HepG2 (cell line): ENCODE results near the gene FAM229A. TPM values are rescaled to one million over a fixed set of nuclear protein-coding genes. Genes with fewer than 3 reads are reported as not detected.

Experiments used
- ADNP ChIP-seq: sonication (generic); formaldehyde crosslinking; IDR thresholded peaks from 2 replicates; pipeline ENCODE4 v1.4.0; 2020; ENCODE audit warnings: missing genetic modification reagents
- AKAP8 ChIP-seq: sonication (generic); formaldehyde crosslinking; IDR thresholded peaks from 2 replicates; pipeline ENCODE4 v1.5.1; 2020; ENCODE audit warnings: mild to moderate bottlenecking, missing genetic modification reagents
- BRCA1 ChIP-seq: sonication (generic); formaldehyde crosslinking; IDR thresholded peaks from 2 replicates; pipeline ENCODE4 v1.4.0; 2020; ENCODE audit warnings: missing genetic modification reagents
- CREM ChIP-seq, 2 experiments: sonication (generic) in 1 of 2; formaldehyde crosslinking in 1 of 2; IDR thresholded peaks; 2 replicates each; pipeline versions ENCODE4 v1.4.0 to v1.6.1; 2016 to 2020; ENCODE audit warnings: antibody characterized with exemption in 1 of 2, mild to moderate bottlenecking in 1 of 2, missing genetic modification reagents in 1 of 2
- EED ChIP-seq: sonication (generic); formaldehyde crosslinking; IDR thresholded peaks from 2 replicates; pipeline ENCODE4 v1.5.0; 2020; ENCODE audit warnings: mild to moderate bottlenecking, missing genetic modification reagents
- ESRRA ChIP-seq: sonication (generic); formaldehyde crosslinking; IDR thresholded peaks from 2 replicates; pipeline ENCODE4 v1.5.1; 2020; ENCODE audit warnings: mild to moderate bottlenecking, low read depth, missing genetic modification reagents
- FOXO1 ChIP-seq: sonication (generic); formaldehyde crosslinking; IDR thresholded peaks from 2 replicates; pipeline ENCODE4 v1.4.0; 2020; ENCODE audit warnings: missing genetic modification reagents
- GABPA ChIP-seq, 2 experiments: IDR thresholded peaks; 2 replicates each; pipeline ENCODE4 v1.6.1; 2011 to 2016; ENCODE audit warnings: low read depth in 2 of 2, low read length in 1 of 2, missing biosample characterization in 1 of 2, missing genetic modification characterization in 1 of 2
- HMG20A ChIP-seq: IDR thresholded peaks from 2 replicates; pipeline ENCODE4 v1.6.1; 2016; ENCODE audit warnings: borderline replicate concordance
- NBN ChIP-seq: fragments of 450-650 bp; conservative IDR thresholded peaks from 2 replicates; pipeline ENCODE4 v1.6.1; 2017
- RCOR2 ChIP-seq: IDR thresholded peaks from 2 replicates; pipeline ENCODE4 v1.6.1; 2016; ENCODE audit warnings: missing biosample characterization, missing genetic modification reagents
- RORA ChIP-seq: sonication (generic); formaldehyde crosslinking; IDR thresholded peaks from 2 replicates; pipeline ENCODE4 v1.5.0; 2020; ENCODE audit warnings: mild to moderate bottlenecking, missing genetic modification reagents, moderate library complexity
- SAFB2 ChIP-seq: sonication (generic); formaldehyde crosslinking; IDR thresholded peaks from 2 replicates; pipeline ENCODE4 v1.5.1; 2020; ENCODE audit warnings: missing genetic modification reagents, low read depth, mild to moderate bottlenecking, borderline replicate concordance
- SMYD3 ChIP-seq: sonication (generic); formaldehyde crosslinking; IDR thresholded peaks from 2 replicates; pipeline ENCODE4 v1.8.1; 2023; ENCODE audit warnings: mild to moderate bottlenecking, missing genetic modification reagents
- SRF ChIP-seq: IDR thresholded peaks from 2 replicates; pipeline ENCODE4 v1.6.1; 2011; ENCODE audit warnings: mild to moderate bottlenecking, low read depth, low read length, moderate library complexity
- ZC3H4 ChIP-seq: sonication (generic); formaldehyde crosslinking; IDR thresholded peaks from 2 replicates; pipeline ENCODE4 v1.4.0; 2020; ENCODE audit warnings: missing genetic modification reagents, borderline replicate concordance
- ZFX ChIP-seq: sonication (generic); formaldehyde crosslinking; IDR thresholded peaks from 2 replicates; pipeline ENCODE4 v1.4.0; 2020; ENCODE audit warnings: mild to moderate bottlenecking, low read depth, missing genetic modification reagents, moderate library complexity
- ZNF124 ChIP-seq: sonication (generic); formaldehyde crosslinking; IDR thresholded peaks from 2 replicates; pipeline ENCODE4 v1.4.0; 2020; ENCODE audit warnings: missing genetic modification reagents
- ZNF232 ChIP-seq: sonication (generic); formaldehyde crosslinking; IDR thresholded peaks from 2 replicates; pipeline ENCODE4 v1.4.0; 2020; ENCODE audit warnings: missing genetic modification reagents, borderline replicate concordance
- ZNF709 ChIP-seq: sonication (generic); formaldehyde crosslinking; IDR thresholded peaks from 2 replicates; pipeline ENCODE4 v1.5.0; 2020; ENCODE audit warnings: mild to moderate bottlenecking, missing genetic modification reagents
- ZNF883 ChIP-seq: sonication (generic); formaldehyde crosslinking; IDR thresholded peaks from 2 replicates; pipeline ENCODE4 v1.5.1; 2020; ENCODE audit warnings: mild to moderate bottlenecking, missing genetic modification reagents; ENCODE audit errors: not compliant biosample characterization
- polyA plus RNA-seq, 8 experiments: library from polyadenylated mRNA; depleted of rRNA in 3 of 8; stranded (reverse) in 7 of 8; unstranded in 1 of 8; fragments of >200 nt; fragmentation: Illumina TruSeq in 4 of 8; extraction: Trizol in 4 of 8; gene quantifications; 2 replicates each; pipeline versions ENCODE4 v1.2.1 to v1.2.3, GENCODE V29; 2011 to 2016; ENCODE audit warnings: low read depth in 4 of 8, missing spikeins in 1 of 8, mixed read lengths in 1 of 8; ENCODE audit not compliant: insufficient read depth in 1 of 8
- total RNA-seq, 5 experiments: library from RNA; depleted of rRNA; stranded (reverse); fragments of >200 nt; fragmentation: Illumina TruSeq; extraction: Trizol; gene quantifications; 2 replicates each; pipeline ENCODE4 v1.2.3, GENCODE V29; 2016; ENCODE audit warnings: low read depth in 1 of 5
- TF ChIP-seq, protein P1 (sequence below): sonication (generic); formaldehyde crosslinking; IDR thresholded peaks from 2 replicates; pipeline ENCODE4 v1.8.0; 2022; ENCODE audit warnings: missing genetic modification reagents, mild to moderate bottlenecking, moderate library complexity, borderline replicate concordance
- TF ChIP-seq, protein P2 (sequence below): sonication (generic); formaldehyde crosslinking; IDR thresholded peaks from 2 replicates; pipeline ENCODE4 v1.8.1; 2023; ENCODE audit warnings: mild to moderate bottlenecking, moderate library complexity, missing genetic modification reagents
- TF ChIP-seq, protein P3 (sequence below): sonication (generic); formaldehyde crosslinking; IDR thresholded peaks from 2 replicates; pipeline ENCODE4 v1.5.0; 2020; ENCODE audit warnings: missing genetic modification reagents, mild to moderate bottlenecking, borderline replicate concordance
- TF ChIP-seq, protein P4 (sequence below): sonication (generic); formaldehyde crosslinking; IDR thresholded peaks from 2 replicates; pipeline ENCODE4 v1.9.0; 2022; ENCODE audit warnings: missing genetic modification reagents, mild to moderate bottlenecking, borderline replicate concordance

Gene FAM229A
- total and polyA plus RNA-seq, 2 of the 13 experiments (the other 11 are each of a cell fraction or from before 2014, with no cell fraction given) = 3.2 to 17.6 TPM

DNA sequence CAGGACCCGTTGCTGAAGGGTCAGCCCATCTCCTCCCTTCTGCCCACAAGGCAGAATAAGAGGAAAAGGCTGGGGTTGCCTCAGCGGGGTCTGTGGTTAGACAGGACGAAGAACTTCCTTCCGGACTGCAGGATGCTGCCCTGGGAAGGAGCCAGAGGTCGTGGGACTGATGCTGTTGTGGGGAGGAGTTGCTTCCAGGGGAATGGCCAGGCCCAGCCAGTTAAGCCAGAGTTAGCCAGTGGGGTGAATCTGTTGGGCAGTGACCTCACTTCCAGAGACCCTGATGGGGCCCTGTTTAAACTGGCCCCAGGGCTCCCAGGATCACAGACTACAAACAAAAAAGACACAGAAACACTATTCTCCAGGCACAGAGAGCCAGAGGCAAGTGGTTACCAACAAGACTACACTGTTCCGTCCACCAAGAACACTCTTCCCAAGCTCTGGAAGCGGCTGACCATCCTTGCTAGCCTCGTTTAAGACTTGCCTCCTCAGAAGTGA lies 13.0 kb downstream of the FAM229A start (continued):
- TF ChIP-seq, protein P1, sequence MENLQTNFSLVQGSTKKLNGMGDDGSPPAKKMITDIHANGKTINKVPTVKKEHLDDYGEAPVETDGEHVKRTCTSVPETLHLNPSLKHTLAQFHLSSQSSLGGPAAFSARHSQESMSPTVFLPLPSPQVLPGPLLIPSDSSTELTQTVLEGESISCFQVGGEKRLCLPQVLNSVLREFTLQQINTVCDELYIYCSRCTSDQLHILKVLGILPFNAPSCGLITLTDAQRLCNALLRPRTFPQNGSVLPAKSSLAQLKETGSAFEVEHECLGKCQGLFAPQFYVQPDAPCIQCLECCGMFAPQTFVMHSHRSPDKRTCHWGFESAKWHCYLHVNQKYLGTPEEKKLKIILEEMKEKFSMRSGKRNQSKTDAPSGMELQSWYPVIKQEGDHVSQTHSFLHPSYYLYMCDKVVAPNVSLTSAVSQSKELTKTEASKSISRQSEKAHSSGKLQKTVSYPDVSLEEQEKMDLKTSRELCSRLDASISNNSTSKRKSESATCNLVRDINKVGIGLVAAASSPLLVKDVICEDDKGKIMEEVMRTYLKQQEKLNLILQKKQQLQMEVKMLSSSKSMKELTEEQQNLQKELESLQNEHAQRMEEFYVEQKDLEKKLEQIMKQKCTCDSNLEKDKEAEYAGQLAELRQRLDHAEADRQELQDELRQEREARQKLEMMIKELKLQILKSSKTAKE = no peak
- TF ChIP-seq SAFB2 (CRISPR knock-in tag) = no peak
- no peak for TF ChIP-seq SMYD3 (CRISPR knock-in tag)
- TF ChIP-seq CREM (IDR thresholded peaks at IDR 0.05) = peak; percentile 26; the same call in 1 of the 2 replicates
- no peak for TF ChIP-seq CREM (CRISPR knock-in tag; IDR thresholded peaks at IDR 0.05)
- TF ChIP-seq, protein P2, sequence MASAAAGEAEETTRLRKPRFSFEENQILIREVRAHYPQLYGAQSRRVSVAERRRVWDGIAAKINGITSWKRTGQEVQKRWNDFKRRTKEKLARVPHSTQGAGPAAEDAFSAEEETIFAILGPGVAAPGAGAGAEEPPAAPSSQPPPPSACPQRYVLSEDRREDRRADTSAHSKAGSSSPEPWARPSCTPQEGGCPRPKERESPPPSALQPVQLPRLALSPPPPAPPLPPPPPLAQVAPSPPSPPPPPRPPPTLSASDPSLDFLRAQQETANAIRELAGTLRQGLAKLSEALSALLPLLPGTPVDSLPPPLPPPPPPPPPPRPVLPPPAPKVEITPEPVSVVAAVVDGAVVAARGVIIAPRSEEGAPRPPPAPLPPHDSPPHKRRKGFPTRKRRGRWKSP (CRISPR knock-in tag) = no peak
- TF ChIP-seq, protein P3, sequence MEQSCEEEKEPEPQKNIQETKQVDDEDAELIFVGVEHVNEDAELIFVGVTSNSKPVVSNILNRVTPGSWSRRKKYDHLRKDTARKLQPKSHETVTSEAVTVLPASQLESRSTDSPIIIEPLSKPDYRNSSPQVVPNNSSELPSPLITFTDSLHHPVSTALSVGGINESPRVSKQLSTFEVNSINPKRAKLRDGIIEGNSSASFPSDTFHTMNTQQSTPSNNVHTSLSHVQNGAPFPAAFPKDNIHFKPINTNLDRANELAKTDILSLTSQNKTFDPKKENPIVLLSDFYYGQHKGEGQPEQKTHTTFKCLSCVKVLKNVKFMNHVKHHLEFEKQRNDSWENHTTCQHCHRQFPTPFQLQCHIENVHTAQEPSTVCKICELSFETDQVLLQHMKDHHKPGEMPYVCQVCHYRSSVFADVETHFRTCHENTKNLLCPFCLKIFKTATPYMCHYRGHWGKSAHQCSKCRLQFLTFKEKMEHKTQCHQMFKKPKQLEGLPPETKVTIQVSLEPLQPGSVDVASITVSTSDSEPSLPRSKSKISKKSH (CRISPR knock-in tag) = 0 out of 2 replicates have a peak, but pooled peaks have one; percentile 25
- no peak for TF ChIP-seq ZNF124 (CRISPR knock-in tag)
- TF ChIP-seq ZC3H4 (CRISPR knock-in tag) = no peak
- 0 out of 2 replicates have a peak, but pooled peaks have one; percentile 27 for TF ChIP-seq ZNF232 (CRISPR knock-in tag)
- TF ChIP-seq SRF = no peak
- TF ChIP-seq, protein P4, sequence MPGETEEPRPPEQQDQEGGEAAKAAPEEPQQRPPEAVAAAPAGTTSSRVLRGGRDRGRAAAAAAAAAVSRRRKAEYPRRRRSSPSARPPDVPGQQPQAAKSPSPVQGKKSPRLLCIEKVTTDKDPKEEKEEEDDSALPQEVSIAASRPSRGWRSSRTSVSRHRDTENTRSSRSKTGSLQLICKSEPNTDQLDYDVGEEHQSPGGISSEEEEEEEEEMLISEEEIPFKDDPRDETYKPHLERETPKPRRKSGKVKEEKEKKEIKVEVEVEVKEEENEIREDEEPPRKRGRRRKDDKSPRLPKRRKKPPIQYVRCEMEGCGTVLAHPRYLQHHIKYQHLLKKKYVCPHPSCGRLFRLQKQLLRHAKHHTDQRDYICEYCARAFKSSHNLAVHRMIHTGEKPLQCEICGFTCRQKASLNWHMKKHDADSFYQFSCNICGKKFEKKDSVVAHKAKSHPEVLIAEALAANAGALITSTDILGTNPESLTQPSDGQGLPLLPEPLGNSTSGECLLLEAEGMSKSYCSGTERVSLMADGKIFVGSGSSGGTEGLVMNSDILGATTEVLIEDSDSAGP = peak; percentile 33; the same call in 1 of the 2 replicates
- no peak for TF ChIP-seq GABPA (IDR thresholded peaks at IDR 0.05; ENCODE audit: low read depth, low read length)
- TF ChIP-seq GABPA (CRISPR knock-in tag; IDR thresholded peaks at IDR 0.05; ENCODE audit: low read depth) = peak; percentile 10; the same call in 1 of the 2 replicates
- TF ChIP-seq EED (CRISPR knock-in tag) = no peak
- no peak for TF ChIP-seq ZNF709 (CRISPR knock-in tag)
- TF ChIP-seq RCOR2 (CRISPR knock-in tag) = peak; percentile 33; the same call in 1 of the 2 replicates
- no peak for TF ChIP-seq HMG20A (CRISPR knock-in tag)
- no peak for TF ChIP-seq BRCA1 (CRISPR knock-in tag)
- TF ChIP-seq ZNF883 (CRISPR knock-in tag) = no peak
- TF ChIP-seq ESRRA (CRISPR knock-in tag) = no peak; the same call in 1 of the 2 replicates
- TF ChIP-seq RORA = no peak
- TF ChIP-seq ADNP (CRISPR knock-in tag) = peak; percentile 21; the same call in 1 of the 2 replicates
- TF ChIP-seq AKAP8 (CRISPR knock-in tag) = no peak
- TF ChIP-seq FOXO1 (CRISPR knock-in tag) = no peak
- no peak for TF ChIP-seq NBN
- TF ChIP-seq ZFX (CRISPR knock-in tag) = peak; percentile 67; the same call in 1 of the 2 replicates
